H1 (cell line): ENCODE data around the gene UAP1. TPM values are rescaled to one million over a fixed set of nuclear protein-coding genes. Genes with fewer than 3 reads are reported as not detected.

Experiments used
- CTCF ChIA-PET: fragments of 300-600 bp; sonication (Branson Sonifier 250); formaldehyde crosslinking; loops from one replicate; lab custom pipeline; 2021; ENCODE audit not compliant: partially characterized antibody; lab: Charles Lee
- POLR2A ChIA-PET: fragments of 300-600 bp; sonication (Branson Sonifier 250); formaldehyde crosslinking; loops from one replicate; lab custom pipeline; 2021; ENCODE audit warnings: inconsistent platforms; ENCODE audit not compliant: partially characterized antibody; lab: Charles Lee
- DNase-seq, 2 experiments: peaks; one replicate each; pipeline versions ENCODE4 v3.0.0 to v3.0.0-alpha.2; 2010 to 2022; ENCODE audit warnings: low spot score in 2 of 2, low read depth in 1 of 2, mixed read lengths in 1 of 2
- FAIRE-seq: peaks from 2 replicates; lab custom pipeline; 2011; peaks lifted over from hg19 to GRCh38; lab: Jason Lieb, UNC
- H2AFZ ChIP-seq: 2 replicates; pipeline ENCODE4 v1.8.1; 2012; ENCODE audit warnings: low read length, inconsistent platforms
- H2AK5ac ChIP-seq: 2 replicates; pipeline ENCODE4 v1.6.1; 2013; ENCODE audit warnings: low read depth, low read length
- H2BK120ac ChIP-seq: replicated peaks from 2 replicates; pipeline ENCODE3; 2013; ENCODE audit warnings: low read depth, low read length, inconsistent platforms
- H2BK12ac ChIP-seq: 2 replicates; pipeline ENCODE4 v1.6.1; 2013; ENCODE audit warnings: low read depth, low read length
- H2BK15ac ChIP-seq: 2 replicates; pipeline ENCODE4 v1.6.1; 2013; ENCODE audit warnings: low read length
- H2BK20ac ChIP-seq: 2 replicates; pipeline ENCODE4 v1.6.1; 2013; ENCODE audit warnings: low read length
- H2BK5ac ChIP-seq: 2 replicates; pipeline ENCODE4 v1.6.1; 2013; ENCODE audit warnings: low read depth, low read length
- H3K14ac ChIP-seq: 2 replicates; pipeline ENCODE4 v1.6.1; 2013; ENCODE audit warnings: inconsistent platforms; ENCODE audit not compliant: insufficient read length
- H3K18ac ChIP-seq: 2 replicates; pipeline ENCODE4 v1.6.1; 2013; ENCODE audit warnings: low read length; ENCODE audit errors: extremely low read depth
- H3K23ac ChIP-seq: 2 replicates; pipeline ENCODE4 v1.6.1; 2013; ENCODE audit warnings: inconsistent platforms; ENCODE audit not compliant: insufficient read length
- H3K23me2 ChIP-seq: 2 replicates; pipeline ENCODE4 v1.6.1; 2013; ENCODE audit warnings: low read depth, low read length
- H3K27ac ChIP-seq: 2 replicates; pipeline ENCODE4 v1.6.1; 2011; ENCODE audit warnings: low read depth, low read length, inconsistent platforms
- H3K27me3 ChIP-seq, 4 experiments: replicated peaks in 1 of 4; 1 replicate in 1 of 4; 2 replicates in 3 of 4; pipeline versions ENCODE4 v1.6.1 to v1.8.1; 2011 to 2013; ENCODE audit warnings: low read length in 3 of 4, mild to moderate bottlenecking in 3 of 4, inconsistent platforms in 2 of 4, mixed read lengths in 2 of 4, moderate library complexity in 1 of 4; ENCODE audit not compliant: control insufficient read depth in 3 of 4, insufficient read depth in 3 of 4; ENCODE audit errors: extremely low read depth in 1 of 4
- H3K36me3 ChIP-seq, 4 experiments: 2 replicates each; pipeline versions ENCODE4 v1.6.1 to v1.8.1; 2011 to 2013; ENCODE audit warnings: mild to moderate bottlenecking in 4 of 4, low read length in 3 of 4, moderate library complexity in 2 of 4, control low read depth in 1 of 4, inconsistent platforms in 1 of 4; ENCODE audit not compliant: insufficient read depth in 4 of 4, control insufficient read depth in 2 of 4
- H3K4ac ChIP-seq: replicated peaks from 2 replicates; pipeline ENCODE3; 2013; ENCODE audit warnings: low read length, low read depth, mixed read lengths, inconsistent platforms; ENCODE audit not compliant: insufficient read length
- H3K4me1 ChIP-seq, 4 experiments: replicated peaks in 1 of 4; 1 replicate in 1 of 4; 2 replicates in 3 of 4; pipeline versions ENCODE4 v1.6.1 to v1.8.1; 2011 to 2013; ENCODE audit warnings: low read length in 3 of 4, inconsistent platforms in 2 of 4, mixed read lengths in 1 of 4; ENCODE audit not compliant: insufficient read depth in 4 of 4, control insufficient read depth in 3 of 4
- H3K4me2 ChIP-seq, 2 experiments: 2 replicates each; pipeline versions ENCODE4 v1.6.1 to v1.8.1; 2011 to 2013; ENCODE audit warnings: low read depth in 2 of 2, low read length in 2 of 2, control low read depth in 1 of 2, inconsistent platforms in 1 of 2, mild to moderate bottlenecking in 1 of 2; ENCODE audit not compliant: insufficient read depth in 1 of 2
- H3K4me3 ChIP-seq, 4 experiments: fragments of 200-600, 300-600 bp in 1 of 4; sonication (generic), shearing (Covaris generic), sonication (Bioruptor Twin) in 1 of 4; 2 replicates each; pipeline versions ENCODE4 v1.5.1 to v1.8.1; 2011 to 2016; ENCODE audit warnings: low read length in 4 of 4, low read depth in 3 of 4, control low read depth in 2 of 4, inconsistent platforms in 2 of 4, mild to moderate bottlenecking in 2 of 4, mixed read lengths in 1 of 4, moderate library complexity in 1 of 4; ENCODE audit not compliant: insufficient read depth in 2 of 4; ENCODE audit errors: extremely low read depth in 1 of 4
- H3K56ac ChIP-seq: replicated peaks from 2 replicates; pipeline ENCODE3; 2013; ENCODE audit warnings: low read depth, mild to moderate bottlenecking, mixed read lengths, low read length, inconsistent platforms; ENCODE audit not compliant: insufficient read length
- H3K79me1 ChIP-seq: 2 replicates; pipeline ENCODE4 v1.6.1; 2013; ENCODE audit warnings: low read depth, low read length, control low read depth
- H3K79me2 ChIP-seq, 2 experiments: 2 replicates each; pipeline versions ENCODE4 v1.6.1 to v1.8.1; 2012 to 2013; ENCODE audit warnings: low read length in 2 of 2, mild to moderate bottlenecking in 2 of 2, inconsistent platforms in 1 of 2; ENCODE audit not compliant: insufficient read depth in 2 of 2, control insufficient read depth in 1 of 2
- H3K9ac ChIP-seq, 4 experiments: replicated peaks in 1 of 4; 1 replicate in 1 of 4; 2 replicates in 3 of 4; pipeline versions ENCODE4 v1.6.1 to v1.8.1; 2011 to 2013; ENCODE audit warnings: low read depth in 3 of 4, low read length in 3 of 4, control low read depth in 2 of 4, mild to moderate bottlenecking in 2 of 4, moderate library complexity in 2 of 4, inconsistent platforms in 1 of 4; ENCODE audit errors: extremely low read depth in 1 of 4
- H3K9me3 ChIP-seq, 2 experiments: 2 replicates each; pipeline versions ENCODE4 v1.6.1 to v1.8.1; 2012 to 2013; ENCODE audit warnings: mild to moderate bottlenecking in 2 of 2, moderate library complexity in 2 of 2, control low read depth in 1 of 2, inconsistent platforms in 1 of 2, low read depth in 1 of 2, low read length in 1 of 2, mixed read lengths in 1 of 2; ENCODE audit not compliant: insufficient read depth in 2 of 2
- H4K20me1 ChIP-seq, 2 experiments: replicated peaks in 1 of 2; 2 replicates each; pipeline versions ENCODE3 to v1.8.1; 2011 to 2013; ENCODE audit warnings: inconsistent platforms in 2 of 2, low read length in 2 of 2, mild to moderate bottlenecking in 1 of 2; ENCODE audit not compliant: insufficient read depth in 2 of 2, control insufficient read depth in 1 of 2
- H4K5ac ChIP-seq: 2 replicates; pipeline ENCODE4 v1.6.1; 2013; ENCODE audit warnings: low read length, low read depth, mixed read lengths, inconsistent platforms; ENCODE audit not compliant: insufficient read length
- H4K8ac ChIP-seq: 2 replicates; pipeline ENCODE4 v1.8.0; 2013; ENCODE audit warnings: mild to moderate bottlenecking, moderate library complexity, low read length, inconsistent platforms; ENCODE audit not compliant: insufficient read depth; ENCODE audit errors: extremely low read depth
- H4K91ac ChIP-seq: replicated peaks from 2 replicates; pipeline ENCODE3; 2013; ENCODE audit warnings: low read length, mixed read lengths, inconsistent platforms; ENCODE audit not compliant: insufficient read length
- CEBPB ChIP-seq: IDR thresholded peaks from 2 replicates; pipeline ENCODE4 v1.6.1; 2012; ENCODE audit warnings: low read depth, low read length
- FOSL1 ChIP-seq: IDR thresholded peaks from 2 replicates; pipeline ENCODE4 v1.6.1; 2011; ENCODE audit warnings: mild to moderate bottlenecking, low read depth, low read length, moderate library complexity; ENCODE audit not compliant: insufficient read depth
- SP1 ChIP-seq: IDR thresholded peaks from 2 replicates; pipeline ENCODE4 v1.6.1; 2011; ENCODE audit warnings: low read depth, low read length
- TCF12 ChIP-seq: IDR thresholded peaks from 2 replicates; pipeline ENCODE4 v1.6.1; 2011; ENCODE audit warnings: low read depth, mild to moderate bottlenecking, low read length
- WGBS, 2 experiments: shearing (Covaris generic) in 1 of 2; methylation state at CpG; one replicate each; pipeline versions ENCODE4 v1.1.6 to v1.1.7; 2013 to 2015; ENCODE audit warnings: low lambda C conversion rate in 2 of 2, mixed read lengths in 2 of 2, inconsistent platforms in 1 of 2, low coverage in 1 of 2, missing lambda C conversion rate in 1 of 2; ENCODE audit not compliant: insufficient replicate concordance in 2 of 2, insufficient coverage in 1 of 2, insufficient read length in 1 of 2; ENCODE audit errors: extremely low coverage in 1 of 2, missing lambda C conversion rate in 1 of 2; 5-methylcytosine and 5-hydroxymethylcytosine counted together
- polyA plus RNA-seq, 7 experiments: library from polyadenylated mRNA; depleted of rRNA in 3 of 7; stranded (reverse) in 5 of 7; unstranded in 2 of 7; fragments of >200 nt in 5 of 7; fragments of 200-250 nt in 2 of 7; gene quantifications; 1 replicate in 5 of 7; 2 replicates in 1 of 7; 4 replicates in 1 of 7; pipeline versions ENCODE4 v1.2.1 to v1.2.3, GENCODE V29; 2011 to 2013; ENCODE audit warnings: missing spikeins in 2 of 7, mixed read lengths in 2 of 7
- total RNA-seq: library from RNA; stranded (reverse); fragmentation: NEBNext Ultra II Directional; extraction: Animal tissue kit (Norgen Biotek cat#: 25700); gene quantifications from 2 replicates; pipeline ENCODE4 v1.2.1, GENCODE V29; 2021

Gene UAP1
- total and polyA plus RNA-seq, 2 of the 8 experiments (the other 6 are each of a cell fraction or from before 2014, with no cell fraction given): 9.4 to 32.9 TPM

GRCh38 chr1:162557536-162557935 lies 4.0 kb upstream of the UAP1 start:
- no peaks in the 10 kb centered on the region for H3K36me3 ChIP-seq
- H3K4me2 ChIP-seq: no peak overlapping the region
- POLR2A ChIA-PET: no interaction called here

More at GRCh38 chr1:162557536-162557935, 4.0 kb upstream of the UAP1 start:
- Histone ChIP-seq H2BK5ac (no peak overlapping the region), H3K4ac (no peak overlapping the region), H4K8ac (no peak overlapping the region), H2BK15ac (no peak overlapping the region), H3K23ac (no peak overlapping the region), H3K79me2 (0 out of 4 replicates have a peak, but pooled peaks cover 0 to 2% of the 10 kb centered on the region in 2 experiments), H3K4me1 (peaks cover 0 to 5% (median under 1%) of the 10 kb centered on the region in 4 experiments; a peak in 1 of 7 replicates), H4K20me1 (peaks cover 0 to 1% of the 10 kb centered on the region in 2 experiments), H3K9ac (no peak overlapping the region), H2BK20ac (no peak overlapping the region), H4K5ac (no peak overlapping the region), H3K27me3 (peaks cover 0 to 3% (median 0%) of the 10 kb centered on the region in 4 experiments; a peak in 1 of 7 replicates)
- FAIRE-seq: no peak
- no peak for TF ChIP-seq FOSL1
- no peak for TF ChIP-seq TCF12
- no peak for TF ChIP-seq SP1
- TF ChIP-seq CEBPB: no peak
- TF ChIP-seq, all 59 proteins: peak for 0
- H4K91ac ChIP-seq: no peak overlapping the region
- H2AK5ac ChIP-seq: no peak overlapping the region
- H3K79me1 ChIP-seq: no peaks in the 10 kb centered on the region; the same call in none of the 2 replicates
- peaks cover 5% of the 10 kb centered on the region; the same call in 1 of the 2 replicates for H3K23me2 ChIP-seq
- no peak overlapping the region for H3K18ac ChIP-seq
- CTCF ChIA-PET: no interaction called here
- H2BK12ac ChIP-seq: no peak overlapping the region
- no peak overlapping the region for H3K27ac ChIP-seq
- no peak overlapping the region for H3K56ac ChIP-seq
- no peak overlapping the region for H3K4me3 ChIP-seq
- no peaks in the 10 kb centered on the region for H3K9me3 ChIP-seq
- H3K14ac ChIP-seq: no peak overlapping the region
- 93% methylated on average over 3 of the region's 3 CpGs; no CpG with 5 or more reads in 1 of the 2 experiments for WGBS, 2 experiments
- no peak for DNase-seq
- no peak overlapping the region for H2BK120ac ChIP-seq
- no peak overlapping the region for H2AFZ ChIP-seq
